ENCODE results near the gene EHMT2.
A peak's percentile ranks its signal among the peaks of the same experiment; 100 is the strongest.

The EHMT2 gene

DNA sequence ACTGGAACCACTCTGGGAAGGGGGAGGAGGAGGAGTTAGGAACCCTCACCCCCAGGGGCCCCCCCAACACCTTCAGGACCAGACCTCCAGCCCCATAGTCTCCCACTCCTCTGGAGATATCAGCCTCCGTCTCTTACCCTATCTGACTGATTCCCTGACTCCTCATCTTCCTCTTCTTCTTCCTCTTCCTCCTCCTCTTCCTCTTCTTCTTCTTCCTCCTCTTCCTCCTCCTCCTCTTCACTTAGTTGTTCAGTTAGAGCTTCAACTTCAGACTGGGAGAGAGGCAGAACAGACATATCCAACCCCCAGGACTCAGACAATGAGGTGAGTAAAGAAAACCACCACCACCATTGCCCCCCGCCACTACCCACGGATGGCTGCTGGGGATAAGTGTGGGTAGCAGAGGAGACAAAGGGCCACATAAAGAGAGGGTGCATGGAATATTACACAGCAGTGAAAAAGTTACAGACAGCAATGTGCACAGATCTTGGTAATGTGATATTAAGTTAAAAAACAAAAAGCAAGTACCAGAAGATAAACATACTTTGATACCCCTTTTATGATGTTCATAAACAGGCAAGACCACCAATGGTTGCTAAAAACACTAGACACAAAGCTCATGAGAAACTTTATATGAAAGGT, 8.0 kb downstream of the EHMT2 start:
- H3K27ac ChIP-seq (replicated peaks), result no peak overlapping the region
- DNase-seq (ENCODE audit: low read depth in 1 of 2, low spot score in 1 of 2), result no peak
- H3K4me3 ChIP-seq (replicated peaks; ENCODE audit: insufficient read depth, low read length), result no peak overlapping the region
- TF ChIP-seq POLR2AphosphoS5 (IDR thresholded peaks at IDR 0.05; ENCODE audit: low read depth), result no peak
- TF ChIP-seq, protein P1, sequence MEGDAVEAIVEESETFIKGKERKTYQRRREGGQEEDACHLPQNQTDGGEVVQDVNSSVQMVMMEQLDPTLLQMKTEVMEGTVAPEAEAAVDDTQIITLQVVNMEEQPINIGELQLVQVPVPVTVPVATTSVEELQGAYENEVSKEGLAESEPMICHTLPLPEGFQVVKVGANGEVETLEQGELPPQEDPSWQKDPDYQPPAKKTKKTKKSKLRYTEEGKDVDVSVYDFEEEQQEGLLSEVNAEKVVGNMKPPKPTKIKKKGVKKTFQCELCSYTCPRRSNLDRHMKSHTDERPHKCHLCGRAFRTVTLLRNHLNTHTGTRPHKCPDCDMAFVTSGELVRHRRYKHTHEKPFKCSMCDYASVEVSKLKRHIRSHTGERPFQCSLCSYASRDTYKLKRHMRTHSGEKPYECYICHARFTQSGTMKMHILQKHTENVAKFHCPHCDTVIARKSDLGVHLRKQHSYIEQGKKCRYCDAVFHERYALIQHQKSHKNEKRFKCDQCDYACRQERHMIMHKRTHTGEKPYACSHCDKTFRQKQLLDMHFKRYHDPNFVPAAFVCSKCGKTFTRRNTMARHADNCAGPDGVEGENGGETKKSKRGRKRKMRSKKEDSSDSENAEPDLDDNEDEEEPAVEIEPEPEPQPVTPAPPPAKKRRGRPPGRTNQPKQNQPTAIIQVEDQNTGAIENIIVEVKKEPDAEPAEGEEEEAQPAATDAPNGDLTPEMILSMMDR (IDR thresholded peaks at IDR 0.05; ENCODE audit: insufficient read depth, low read length), result no peak
- TF ChIP-seq, protein P2, sequence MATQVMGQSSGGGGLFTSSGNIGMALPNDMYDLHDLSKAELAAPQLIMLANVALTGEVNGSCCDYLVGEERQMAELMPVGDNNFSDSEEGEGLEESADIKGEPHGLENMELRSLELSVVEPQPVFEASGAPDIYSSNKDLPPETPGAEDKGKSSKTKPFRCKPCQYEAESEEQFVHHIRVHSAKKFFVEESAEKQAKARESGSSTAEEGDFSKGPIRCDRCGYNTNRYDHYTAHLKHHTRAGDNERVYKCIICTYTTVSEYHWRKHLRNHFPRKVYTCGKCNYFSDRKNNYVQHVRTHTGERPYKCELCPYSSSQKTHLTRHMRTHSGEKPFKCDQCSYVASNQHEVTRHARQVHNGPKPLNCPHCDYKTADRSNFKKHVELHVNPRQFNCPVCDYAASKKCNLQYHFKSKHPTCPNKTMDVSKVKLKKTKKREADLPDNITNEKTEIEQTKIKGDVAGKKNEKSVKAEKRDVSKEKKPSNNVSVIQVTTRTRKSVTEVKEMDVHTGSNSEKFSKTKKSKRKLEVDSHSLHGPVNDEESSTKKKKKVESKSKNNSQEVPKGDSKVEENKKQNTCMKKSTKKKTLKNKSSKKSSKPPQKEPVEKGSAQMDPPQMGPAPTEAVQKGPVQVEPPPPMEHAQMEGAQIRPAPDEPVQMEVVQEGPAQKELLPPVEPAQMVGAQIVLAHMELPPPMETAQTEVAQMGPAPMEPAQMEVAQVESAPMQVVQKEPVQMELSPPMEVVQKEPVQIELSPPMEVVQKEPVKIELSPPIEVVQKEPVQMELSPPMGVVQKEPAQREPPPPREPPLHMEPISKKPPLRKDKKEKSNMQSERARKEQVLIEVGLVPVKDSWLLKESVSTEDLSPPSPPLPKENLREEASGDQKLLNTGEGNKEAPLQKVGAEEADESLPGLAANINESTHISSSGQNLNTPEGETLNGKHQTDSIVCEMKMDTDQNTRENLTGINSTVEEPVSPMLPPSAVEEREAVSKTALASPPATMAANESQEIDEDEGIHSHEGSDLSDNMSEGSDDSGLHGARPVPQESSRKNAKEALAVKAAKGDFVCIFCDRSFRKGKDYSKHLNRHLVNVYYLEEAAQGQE (IDR thresholded peaks at IDR 0.05; ENCODE audit: insufficient replicate concordance, low read depth), result no peak
- H3K27me3 ChIP-seq (ENCODE audit: insufficient read depth, poor library complexity, severe bottlenecking), result no peaks in the 10 kb centered on the region

DNA sequence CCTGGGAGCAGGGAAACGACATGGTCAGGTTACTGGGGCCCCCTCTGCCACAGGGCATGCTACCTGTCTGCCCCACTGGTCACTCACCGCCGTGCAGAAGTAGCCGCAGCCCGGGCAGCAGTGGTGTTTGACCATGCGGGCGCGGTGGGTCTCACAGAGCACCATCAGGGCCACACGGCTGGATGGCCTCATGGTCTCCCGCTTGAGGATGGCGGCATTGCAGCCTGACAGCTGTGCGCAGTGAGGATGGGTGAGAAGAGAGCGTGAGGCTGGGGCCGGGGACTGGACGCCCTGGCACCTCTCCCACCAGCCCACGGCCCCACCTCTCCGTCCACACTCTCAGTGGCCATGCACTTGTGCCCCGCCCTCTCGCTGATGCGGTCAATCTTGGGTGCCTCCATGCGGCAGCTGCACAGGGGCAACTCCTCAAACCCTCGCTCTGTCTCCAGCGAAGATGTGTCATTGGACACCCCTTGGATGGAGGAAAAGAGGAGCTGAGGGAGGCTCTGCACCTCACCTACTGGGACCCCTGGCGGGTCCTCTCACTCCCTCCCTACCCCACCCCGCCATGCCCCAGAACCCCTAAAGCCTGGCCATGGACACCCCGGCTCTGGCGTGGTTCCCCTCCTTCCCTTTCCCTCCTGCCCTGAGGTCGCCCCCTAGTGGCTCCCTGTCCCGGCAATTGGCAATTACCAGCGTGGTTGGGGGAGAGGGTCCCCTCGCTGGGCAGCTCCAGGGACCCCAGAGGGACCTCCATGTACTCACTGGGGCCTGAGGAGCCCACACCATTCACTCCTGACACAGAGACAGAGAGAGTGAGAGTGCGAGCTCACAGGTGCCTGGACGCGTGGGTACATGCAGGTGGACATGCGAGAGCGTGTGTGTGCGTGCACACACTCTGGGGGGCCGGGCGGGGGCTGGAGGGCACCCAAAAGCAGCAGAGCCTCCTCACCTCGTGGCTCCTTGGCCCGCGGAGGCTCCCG, 8.9 kb downstream of the EHMT2 start:
- TF ChIP-seq POLR2AphosphoS5 (IDR thresholded peaks at IDR 0.05; ENCODE audit: low read depth) (no peak), GABPA (IDR thresholded peaks at IDR 0.05; ENCODE audit: low read depth) (no peak)
- TF ChIP-seq, protein P1 (IDR thresholded peaks at IDR 0.05; ENCODE audit: insufficient read depth, low read length), result peak; percentile 63
- peak in 1 of 2 experiments; percentile 28 for DNase-seq (ENCODE audit: low read depth in 1 of 2, low spot score in 1 of 2)
- Histone ChIP-seq H3K27ac (replicated peaks) (no peak overlapping the region), H3K4me3 (replicated peaks; ENCODE audit: insufficient read depth, low read length) (no peak overlapping the region), H3K27me3 (ENCODE audit: insufficient read depth, poor library complexity, severe bottlenecking) (no peaks in the 10 kb centered on the region)

DNA sequence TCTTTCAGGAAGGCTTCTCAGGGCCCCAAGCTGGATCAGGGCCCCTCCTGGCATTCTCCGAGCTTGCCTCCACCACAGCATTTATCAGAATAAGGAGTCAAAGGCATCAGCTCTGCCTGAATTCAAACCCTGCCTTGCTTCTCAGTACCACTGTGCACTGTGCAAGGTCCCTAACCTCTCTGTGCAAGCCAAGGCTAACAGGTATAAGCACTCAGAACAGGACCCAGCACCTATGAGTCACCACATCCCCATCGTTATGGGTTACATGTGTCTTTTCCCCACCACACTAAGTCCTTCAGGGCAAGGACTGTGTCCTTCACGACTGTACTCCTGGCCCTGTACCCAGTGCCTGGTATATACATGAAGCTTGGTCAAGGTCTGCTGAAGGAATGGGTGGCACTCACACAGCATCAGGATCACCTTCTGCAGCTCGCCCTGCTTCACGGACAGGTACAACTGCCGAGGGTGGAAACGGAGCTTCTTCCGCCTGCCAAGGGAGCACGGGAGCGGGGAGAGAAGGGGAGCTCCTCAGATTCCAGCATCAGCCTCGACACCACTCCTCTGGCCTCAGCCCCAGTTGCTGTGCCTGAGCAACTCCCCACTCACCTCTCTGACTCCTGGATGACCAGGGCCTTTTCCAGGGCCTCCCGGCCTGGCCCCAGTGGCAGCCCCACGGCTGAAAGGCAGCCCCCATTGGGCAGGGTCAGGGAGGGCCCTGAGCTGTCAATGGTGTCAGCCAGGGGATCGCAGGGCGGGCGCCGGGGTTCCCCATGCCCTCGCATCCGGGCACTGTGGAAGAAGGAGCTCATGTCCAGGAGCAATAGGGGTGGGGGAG, 10.1 kb downstream of the EHMT2 start:
- no peaks in the 10 kb centered on the region for H3K27me3 ChIP-seq (ENCODE audit: insufficient read depth, poor library complexity, severe bottlenecking)
- TF ChIP-seq, protein P2 (IDR thresholded peaks at IDR 0.05; ENCODE audit: insufficient replicate concordance, low read depth), result no peak
- TF ChIP-seq POLR2AphosphoS5 (IDR thresholded peaks at IDR 0.05; ENCODE audit: low read depth) (no peak), GABPA (IDR thresholded peaks at IDR 0.05; ENCODE audit: low read depth) (no peak), SPI1 (IDR thresholded peaks at IDR 0.05; ENCODE audit: borderline replicate concordance, low read depth) (no peak)
- TF ChIP-seq, protein P1 (IDR thresholded peaks at IDR 0.05; ENCODE audit: insufficient read depth, low read length), result no peak
- H3K27ac ChIP-seq (replicated peaks), result no peak overlapping the region
- H3K4me3 ChIP-seq (replicated peaks; ENCODE audit: insufficient read depth, low read length), result no peak overlapping the region
- DNase-seq (ENCODE audit: low read depth in 1 of 2, low spot score in 1 of 2), result no peak

Data from HL-60 (cell line).